CD4-positive, alpha-beta T cell treated with Interleukin-15 for 4 hours (primary cell): ENCODE results near the gene MRTFA.
"Not testable (repeated sequence)": the region's sequence is repeated elsewhere in the genome, so short reads cannot be mapped to it uniquely, and the experiment has no call there.

Experiments used
- DNase-seq: peaks from one replicate; pipeline ENCODE4 v3.0.0-alpha.2; 2020; ENCODE audit warnings: low spot score

Gene MRTFA

GRCh38 chr22:40659166-40659565 lies 22.6 kb upstream of the MRTFA start:
- DNase-seq: no peak

GRCh38 chr22:40656651-40657050 lies 20.1 kb upstream of the MRTFA start:
- not testable (repeated sequence) for DNase-seq

GRCh38 chr22:40655941-40656340 lies 19.4 kb upstream of the MRTFA start:
- not testable (repeated sequence) for DNase-seq

GRCh38 chr22:40654522-40655167 lies 18.1 kb upstream of the MRTFA start:
- DNase-seq: no peak

- no peak for DNase-seq
These were observed 16.8 kb upstream of the MRTFA start for GRCh38 chr22:40653361-40653760.

GRCh38 chr22:40651563-40652501 lies 15.3 kb upstream of the MRTFA start:
- peak; percentile 80 for DNase-seq

- DNase-seq: no peak
These were observed 14.5 kb upstream of the MRTFA start for GRCh38 chr22:40651057-40651456.

GRCh38 chr22:40648386-40648785 lies 11.9 kb upstream of the MRTFA start:
- no peak for DNase-seq

- DNase-seq: no peak
These were observed 9.2 kb upstream of the MRTFA start for GRCh38 chr22:40645579-40646197.

GRCh38 chr22:40642316-40642715 lies 5.8 kb upstream of the MRTFA start:
- DNase-seq: no peak

- no peak for DNase-seq
These were observed 4.8 kb upstream of the MRTFA start for GRCh38 chr22:40641269-40641668.

GRCh38 chr22:40638261-40638660 lies 1.7 kb upstream of the MRTFA start:
- no peak for DNase-seq

- peak; percentile 39 for DNase-seq
These were observed 948 bp upstream of the MRTFA start for GRCh38 chr22:40637183-40638150.

GRCh38 chr22:40635940-40636379 lies 559 bp downstream of the MRTFA start:
- DNase-seq: no peak

GRCh38 chr22:40635043-40635939 lies 1.2 kb downstream of the MRTFA start:
- DNase-seq: no peak

- DNase-seq: no peak
These were observed 2.2 kb downstream of the MRTFA start for GRCh38 chr22:40634119-40634903.

- DNase-seq: no peak
These were observed 3.5 kb downstream of the MRTFA start for GRCh38 chr22:40633036-40633435.

- DNase-seq: no peak
These were observed 4.6 kb downstream of the MRTFA start for GRCh38 chr22:40631925-40632324.

- no peak for DNase-seq
These were observed 8.0 kb downstream of the MRTFA start for GRCh38 chr22:40628354-40629042.
